NCI-H226 (cell line): Measurements from ENCODE around the gene NKD2.

Experiments
- DNase-seq: peaks from one replicate; pipeline ENCODE4 v3.0.0-alpha.2; 2015

Gene NKD2

DNA sequence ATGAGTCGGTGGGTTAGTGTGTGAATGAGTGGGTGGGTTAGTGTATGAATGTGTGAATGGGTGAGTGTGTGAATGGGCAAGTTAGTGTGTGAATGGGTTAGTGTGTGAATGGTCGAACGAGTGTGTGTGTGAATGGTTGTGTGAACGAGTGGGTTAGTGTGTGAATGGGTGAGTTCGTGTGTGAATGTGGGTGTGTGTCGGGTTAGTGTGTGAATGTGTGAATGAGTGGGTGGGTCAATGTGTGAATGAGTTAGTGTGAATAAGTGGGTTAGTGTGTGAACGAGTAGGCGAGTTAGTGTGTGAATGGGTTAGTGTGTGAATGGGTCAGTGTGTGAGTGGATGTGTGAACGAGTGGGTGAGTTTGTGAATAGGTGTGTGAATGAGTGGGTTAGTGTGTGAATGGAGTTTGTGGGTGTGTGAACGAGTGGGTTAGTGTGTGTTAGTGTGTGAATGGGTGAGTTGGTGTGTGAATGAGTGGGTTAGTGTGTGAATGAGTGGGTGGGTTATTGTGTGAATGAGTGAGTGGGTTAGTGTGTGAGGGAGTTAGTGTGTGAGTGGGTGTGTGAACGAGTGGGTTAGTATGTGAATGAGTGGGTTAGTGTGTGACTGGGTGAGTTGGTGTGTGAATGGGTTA, 38.8 kb downstream of the NKD2 start:
- DNase-seq: no peak

DNA sequence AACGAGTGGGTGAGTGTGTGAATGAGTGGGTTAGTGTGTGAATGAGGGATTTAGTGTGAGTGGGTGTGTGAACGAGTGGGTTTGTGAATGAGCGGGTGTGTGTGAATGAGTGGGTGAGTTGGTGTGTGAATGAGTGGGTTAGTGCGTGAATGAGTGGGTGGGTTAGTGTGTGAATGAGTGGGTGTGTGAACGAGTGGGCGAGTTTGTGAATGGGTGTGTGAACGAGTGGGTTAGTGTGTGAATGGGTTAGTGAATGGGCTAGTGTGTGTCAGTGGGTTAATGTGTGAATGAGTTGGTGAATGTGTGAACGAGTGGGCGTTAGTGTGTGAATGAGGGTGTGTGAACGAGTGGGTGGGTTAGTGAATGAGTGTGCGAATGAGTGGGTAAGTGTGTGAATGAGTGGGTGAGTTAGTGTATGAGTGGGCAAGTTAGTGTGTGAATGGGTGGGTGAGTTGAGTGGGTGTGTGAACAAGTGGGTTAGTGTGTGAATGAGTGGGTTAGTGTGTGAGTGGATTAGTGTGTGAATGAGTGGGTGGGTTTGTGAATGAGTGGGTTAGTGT, 39.6 kb downstream of the NKD2 start:
- DNase-seq: no peak

DNA sequence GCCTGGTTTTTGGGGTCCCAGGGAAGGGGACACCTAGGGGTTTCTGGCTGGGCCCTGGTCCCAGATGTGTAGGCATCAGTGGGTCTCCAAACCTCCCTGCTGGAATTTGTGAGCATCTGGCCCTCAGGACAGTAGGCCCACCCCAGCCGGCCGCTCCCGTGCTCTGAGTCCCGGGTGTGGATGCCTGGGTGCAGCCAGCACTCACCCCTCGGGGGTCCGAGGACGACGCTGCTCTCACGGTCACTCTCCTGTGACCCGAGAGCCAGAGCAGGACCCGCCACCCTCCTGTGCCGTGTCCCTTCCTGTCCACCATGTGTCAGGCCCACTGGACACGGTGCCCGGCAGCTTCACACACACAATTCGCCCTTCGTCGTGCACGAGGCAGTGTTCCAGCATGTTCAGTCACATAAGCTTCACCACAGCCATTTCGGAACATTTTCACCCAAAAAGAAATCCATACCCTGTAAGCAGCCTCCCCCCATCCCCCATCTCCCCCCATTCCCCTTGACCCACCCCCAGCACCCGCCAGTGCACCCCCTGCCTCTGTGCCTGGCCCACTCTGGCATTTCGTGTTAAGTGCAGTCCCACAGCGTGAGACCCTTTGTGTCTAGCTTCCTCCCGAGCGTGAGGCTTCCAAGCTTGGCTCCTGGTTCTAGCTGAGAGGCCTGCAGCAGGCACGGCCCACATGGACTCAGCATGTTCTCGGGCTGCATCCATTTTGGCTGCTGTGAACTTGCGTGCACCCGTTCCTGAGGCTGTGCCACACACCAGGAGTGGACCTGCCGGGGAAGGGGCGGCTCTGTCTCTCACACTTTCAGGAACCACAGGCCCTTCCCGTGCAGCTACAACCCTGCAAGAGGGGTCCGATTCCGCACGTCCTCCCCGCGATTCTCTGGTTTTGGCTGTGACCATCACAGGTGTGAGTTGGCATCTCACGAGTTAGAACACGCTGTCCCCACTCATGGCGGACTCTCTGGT, 40.5 kb downstream of the NKD2 start:
- DNase-seq: no peak

DNA sequence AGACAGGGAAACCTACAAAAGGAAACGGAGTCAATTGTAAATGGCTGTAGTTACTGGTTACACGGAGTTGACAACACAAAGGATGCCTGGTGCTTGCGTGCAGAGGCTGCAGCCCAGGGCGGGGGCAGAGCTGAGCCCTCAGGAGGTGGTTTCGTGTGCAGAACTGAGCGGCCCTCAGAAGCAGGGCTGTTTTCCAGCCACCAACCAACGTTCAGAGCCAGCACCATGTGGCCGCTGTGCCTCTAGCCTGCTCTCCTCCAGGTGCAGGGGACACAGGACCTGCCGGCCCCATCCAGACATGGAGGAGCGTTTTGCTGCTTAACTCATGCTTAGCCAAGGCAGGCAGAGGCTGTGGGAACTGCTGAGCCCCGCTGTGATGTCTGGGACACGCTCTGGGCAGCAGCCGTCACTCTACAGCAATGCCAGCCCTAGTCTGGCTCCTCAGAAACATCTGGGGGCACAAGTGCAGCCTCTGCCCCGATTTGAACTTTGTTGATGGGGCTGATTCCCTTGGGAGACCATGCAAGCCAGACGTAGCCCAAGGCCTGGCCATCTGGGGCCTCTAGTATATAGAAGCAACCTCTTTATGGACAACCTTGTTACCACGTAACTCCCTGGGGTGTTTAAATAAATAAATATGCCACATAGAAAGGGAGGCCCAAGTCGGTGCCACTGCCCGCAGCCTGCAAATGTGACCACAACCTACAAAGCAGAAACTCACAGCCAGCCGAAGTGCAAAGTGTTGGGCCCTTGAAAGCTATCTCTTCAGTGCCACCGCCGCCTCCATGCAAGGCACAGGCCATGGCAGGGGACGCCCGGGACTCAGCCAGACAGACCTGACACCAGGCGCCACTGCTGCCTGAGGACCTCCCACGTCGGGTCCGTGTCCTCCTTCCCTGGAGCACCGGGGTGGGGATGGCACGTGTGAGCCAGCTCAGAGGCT, 42.1 kb downstream of the NKD2 start:
- DNase-seq: no peak

DNA sequence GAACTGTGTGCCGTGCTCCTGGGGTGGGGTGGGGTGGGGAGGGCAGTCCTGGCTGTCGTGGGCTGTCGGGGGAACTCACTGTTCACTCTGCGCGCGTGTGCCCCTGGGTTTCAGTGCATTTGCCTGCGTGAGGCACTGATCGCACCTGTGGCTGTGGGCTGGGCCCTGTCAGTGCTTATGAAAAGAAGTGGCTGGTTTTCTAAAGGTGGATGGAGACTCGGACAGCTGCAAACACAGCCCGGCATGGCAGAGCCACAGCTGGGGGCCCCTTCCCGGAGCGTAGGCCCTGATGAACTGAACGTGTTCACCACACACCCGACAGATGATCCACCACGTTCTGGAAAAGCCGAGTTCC, 42.7 kb downstream of the NKD2 start:
- no peak for DNase-seq

DNA sequence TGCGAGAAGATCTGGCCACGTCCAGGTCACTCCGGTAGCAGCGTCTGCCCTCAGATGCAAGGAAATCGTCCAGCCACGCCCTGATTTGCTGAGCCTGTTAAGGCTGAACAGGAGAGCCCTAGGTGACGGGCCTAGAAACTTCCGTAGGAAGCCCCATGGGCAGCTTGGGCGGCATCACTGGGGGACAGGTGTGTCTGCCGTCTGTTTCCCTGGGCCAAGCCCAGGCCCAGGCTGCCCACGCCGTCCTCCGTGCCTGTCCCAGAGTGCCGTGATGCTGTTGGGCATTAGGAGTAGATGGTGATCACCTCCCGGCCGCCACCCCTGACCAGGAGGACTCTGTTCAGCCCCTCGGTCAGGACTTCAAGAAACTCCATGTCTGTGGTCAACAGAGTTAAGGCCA, 43.5 kb downstream of the NKD2 start:
- DNase-seq: no peak

DNA sequence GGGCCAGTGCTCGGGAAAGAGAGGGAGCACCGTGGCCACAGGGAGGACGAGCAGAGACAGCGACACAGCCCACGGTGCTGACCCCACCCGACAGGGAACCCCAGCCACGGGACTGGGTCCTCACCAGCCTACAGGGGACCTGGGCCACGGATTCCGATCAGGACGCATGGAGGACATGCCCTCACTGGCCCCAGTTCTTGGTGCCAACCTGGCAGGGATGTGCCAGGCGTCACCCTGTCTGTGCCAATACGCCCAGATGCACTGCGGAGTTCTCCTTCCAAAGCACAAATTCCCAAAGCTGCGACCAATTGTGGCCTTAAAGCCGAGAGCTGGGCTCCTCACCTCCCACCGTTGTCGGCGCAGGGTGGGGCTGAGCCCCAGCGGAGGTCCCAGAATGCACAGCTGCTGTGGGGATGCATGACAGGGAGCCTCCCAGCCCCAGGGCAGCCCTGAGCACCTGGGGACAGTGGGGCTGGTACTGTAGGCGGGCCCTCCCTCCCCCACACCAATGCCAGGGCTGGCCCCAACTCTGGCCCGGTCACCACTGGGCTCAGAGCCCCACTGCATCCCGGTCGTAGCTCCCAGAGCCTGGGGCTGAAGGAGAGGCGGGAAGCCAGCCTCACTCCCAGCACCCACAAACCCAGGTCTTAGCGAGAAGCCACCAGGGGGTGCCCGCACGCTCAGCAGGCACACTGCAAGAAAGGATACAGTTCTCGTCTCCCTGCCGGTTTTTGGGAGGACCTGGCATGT, 44.2 kb downstream of the NKD2 start:
- no peak for DNase-seq

DNA sequence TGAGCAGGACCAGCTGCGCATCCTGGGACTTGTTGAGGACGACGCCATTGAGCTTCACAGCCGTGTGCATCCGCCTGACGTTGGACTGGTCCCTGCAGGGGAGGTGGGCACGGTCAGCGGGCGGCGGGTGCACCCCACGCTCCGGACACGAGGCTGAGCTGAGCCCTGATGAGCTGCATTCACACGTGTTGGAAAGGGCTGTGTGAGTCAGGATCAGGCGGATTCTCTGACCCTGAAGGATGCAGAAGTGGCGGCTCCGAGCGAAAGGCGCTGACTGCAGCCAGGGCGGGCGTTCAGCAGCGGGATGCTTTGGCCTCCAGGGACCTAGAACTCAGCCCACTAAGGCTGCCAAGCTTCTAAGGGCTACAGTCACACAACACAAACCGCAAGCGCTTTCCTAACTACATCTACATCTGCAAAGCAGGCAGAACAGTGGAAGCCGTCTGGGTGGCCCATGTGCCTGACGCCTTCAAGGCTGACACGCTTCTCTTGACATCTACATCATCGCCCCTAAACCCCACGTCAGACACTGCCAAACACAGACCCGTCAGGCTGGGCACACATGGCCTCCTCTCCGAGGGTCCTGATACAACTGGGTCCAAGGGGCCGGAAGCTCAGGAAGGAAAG, 44.9 kb downstream of the NKD2 start:
- DNase-seq: no peak

DNA sequence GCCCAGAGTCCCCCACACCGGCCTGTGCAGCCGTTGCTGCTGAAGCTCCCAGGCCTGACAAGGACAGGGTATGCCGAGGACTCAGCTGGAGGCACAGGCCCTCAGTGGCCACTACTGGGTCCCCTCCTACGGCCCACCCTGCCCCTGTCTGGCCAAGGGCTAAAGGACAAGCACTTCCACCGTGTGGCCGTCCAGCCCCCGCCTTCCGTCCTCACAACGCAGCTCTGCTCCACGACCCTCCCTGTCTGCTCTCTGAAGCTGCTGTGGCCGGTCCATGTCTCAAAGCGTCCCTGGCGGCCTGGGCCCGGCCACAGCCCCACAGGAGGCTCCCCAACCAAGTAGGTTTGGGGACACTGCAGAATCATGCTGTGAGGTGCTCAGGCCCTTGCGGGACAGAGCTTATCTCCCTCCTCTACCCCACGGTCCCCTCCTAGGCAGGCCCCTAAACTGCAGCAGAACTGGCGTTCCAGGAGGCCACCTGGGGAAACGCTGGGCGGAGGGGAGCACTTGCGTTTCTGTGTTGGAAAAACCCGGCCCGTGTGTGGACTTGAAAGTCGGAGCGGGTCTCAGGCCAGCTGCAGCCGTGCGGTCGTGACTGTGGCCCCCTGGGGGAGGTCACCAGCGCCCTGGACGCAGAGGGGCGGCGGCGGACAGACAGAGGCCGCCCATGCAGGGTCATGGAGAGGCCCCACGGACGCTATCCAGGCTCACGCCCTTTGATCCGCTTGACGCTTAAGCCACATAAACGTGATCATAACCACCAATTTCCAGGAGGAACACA, 45.6 kb downstream of the NKD2 start:
- no peak for DNase-seq

DNA sequence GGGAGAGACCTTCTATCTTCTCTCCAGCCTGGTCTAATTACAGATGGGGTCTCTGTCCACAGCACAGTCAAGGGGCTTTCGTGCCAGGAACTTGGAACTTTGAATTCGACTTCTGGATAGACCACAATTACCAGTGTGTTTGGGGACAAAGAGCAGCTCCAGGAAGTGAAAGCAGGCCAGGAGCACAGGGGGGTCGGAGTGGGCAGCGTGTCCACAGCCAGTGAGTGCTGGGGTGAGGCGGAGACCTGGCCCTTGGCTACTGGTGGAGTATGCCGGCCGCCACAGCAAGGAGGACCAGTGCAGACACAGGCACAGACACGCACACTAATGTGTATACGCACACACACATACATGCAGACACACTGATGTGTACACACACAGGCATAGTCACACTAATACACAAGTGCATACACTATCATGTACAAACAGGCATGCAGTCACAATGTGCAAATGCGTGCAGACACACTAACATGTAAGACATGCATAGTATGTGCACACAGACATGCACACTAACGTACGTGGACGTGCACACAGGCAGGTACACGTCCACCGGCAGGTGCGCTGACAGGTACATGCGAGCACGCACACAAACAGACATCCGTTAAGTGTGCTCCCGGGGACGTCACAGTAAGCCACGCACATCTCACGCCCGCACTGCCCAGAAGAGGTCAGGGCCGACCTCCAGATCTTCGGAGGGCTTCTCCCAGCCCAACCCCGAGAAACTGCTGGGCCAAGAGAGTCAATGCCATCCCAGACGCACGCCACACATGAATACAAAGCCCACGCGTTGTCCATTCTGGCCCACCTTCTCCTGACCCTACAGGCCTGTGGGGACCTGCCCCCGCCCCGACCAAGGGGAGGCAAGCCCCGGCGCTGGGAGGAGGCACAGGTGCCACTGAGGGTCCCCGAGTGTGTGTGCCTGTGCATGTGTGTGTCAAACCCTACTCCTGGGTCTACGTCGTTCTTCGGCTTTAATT, 46.5 kb downstream of the NKD2 start:
- DNase-seq: no peak

DNA sequence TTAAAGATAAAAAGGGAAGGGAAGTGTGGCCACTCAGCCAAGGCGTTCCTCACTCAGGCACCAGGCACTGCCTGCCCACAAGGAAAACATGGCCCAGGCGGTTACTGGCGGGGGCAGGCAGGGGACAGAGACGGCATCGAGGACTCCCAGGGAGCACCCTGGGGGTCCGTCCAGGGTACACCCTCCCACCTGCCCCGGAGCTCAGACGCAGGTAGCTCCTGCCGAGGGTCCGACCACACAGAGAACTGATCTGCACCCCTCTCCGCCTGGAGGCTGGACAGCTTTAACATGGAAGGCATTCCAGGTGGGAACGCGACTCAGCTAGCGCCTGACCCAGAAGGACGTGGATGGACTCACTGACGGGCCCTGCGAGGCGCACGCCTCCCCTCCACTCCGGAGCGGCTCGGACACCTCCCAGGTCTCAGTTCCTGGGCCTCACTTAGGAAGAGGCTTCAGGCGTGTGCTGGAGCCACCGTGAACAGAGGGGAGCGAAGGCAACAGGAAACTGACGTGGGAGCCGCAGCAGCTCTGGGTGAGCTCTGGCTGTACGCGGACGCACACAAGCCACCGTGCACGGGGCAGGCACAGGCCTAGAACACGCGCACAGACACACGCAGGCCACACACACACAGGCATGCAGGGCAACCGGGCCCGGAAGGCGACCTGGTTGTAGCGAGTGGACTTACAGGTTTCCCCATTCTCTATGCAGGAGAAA, 47.5 kb downstream of the NKD2 start:
- DNase-seq: no peak

DNA sequence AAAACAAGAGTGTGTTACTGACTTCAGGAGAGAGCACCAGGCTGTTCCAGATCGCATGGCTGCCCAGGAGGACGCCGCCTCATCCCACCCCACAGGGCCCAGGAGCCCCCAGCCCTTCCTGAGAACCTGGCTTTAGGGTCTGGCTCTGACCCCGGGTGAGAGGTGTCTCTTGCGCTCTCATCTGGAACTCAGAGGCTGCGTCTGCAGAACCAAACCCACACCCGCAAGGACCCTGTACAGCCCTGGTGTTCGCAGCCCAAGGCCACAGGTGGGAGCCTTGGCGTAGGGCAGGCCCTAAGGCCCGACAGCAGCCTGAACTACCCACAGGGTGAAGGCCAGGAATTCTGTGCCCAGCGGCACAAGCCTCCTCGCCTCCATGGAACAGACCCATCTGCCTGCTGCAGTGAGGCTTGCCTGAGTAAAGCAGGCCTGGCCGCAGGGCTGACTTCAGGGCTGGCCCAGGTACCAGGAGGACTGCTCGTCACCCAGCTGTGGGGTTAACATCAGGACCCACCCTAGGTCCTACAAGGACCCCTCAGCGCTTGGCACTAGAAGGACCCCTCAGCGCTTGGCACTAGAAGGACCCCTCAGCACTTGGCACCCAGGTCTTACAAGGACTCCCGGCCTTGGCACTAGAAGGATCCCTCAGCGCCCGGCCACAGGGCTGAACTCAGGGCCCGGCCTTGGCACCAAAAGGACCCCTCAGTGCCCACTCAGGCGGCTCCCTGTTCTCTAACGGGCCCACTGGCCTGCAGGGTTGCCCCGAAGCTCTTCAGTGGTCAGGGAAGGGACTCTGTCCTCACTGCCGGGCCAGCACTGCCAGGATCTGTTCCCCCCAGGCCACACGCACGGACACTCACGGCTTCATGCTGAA, 48.2 kb downstream of the NKD2 start:
- DNase-seq: no peak

DNA sequence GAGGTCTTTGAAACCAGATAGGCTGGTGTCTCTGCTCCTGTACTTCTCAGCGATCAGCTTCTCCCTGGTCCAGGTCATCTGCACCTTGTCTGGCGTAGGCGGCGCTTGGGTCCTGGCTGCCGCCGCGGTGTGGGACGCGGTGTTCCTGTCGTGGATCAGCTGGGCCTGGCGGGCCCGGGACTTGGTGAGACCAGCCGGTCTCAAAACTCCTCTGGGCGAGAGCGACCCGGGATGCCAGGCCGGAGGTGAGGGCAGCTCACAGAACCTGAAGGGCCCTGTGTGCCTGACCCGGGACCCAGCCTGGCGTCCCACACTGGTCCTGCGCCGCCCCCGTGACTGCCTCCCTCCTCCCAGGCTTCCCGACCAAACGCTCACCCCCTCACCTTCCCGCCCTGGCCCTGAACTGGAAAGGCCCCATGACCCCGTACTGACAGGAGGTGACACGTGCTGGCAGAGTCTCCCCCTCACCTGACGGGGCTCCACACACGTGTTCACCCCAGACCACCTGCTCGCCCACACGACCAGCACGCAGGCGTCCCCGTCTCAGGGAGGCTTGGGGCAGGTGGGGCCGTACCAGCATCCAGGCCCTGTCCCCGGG, 49.0 kb downstream of the NKD2 start:
- DNase-seq: no peak

DNA sequence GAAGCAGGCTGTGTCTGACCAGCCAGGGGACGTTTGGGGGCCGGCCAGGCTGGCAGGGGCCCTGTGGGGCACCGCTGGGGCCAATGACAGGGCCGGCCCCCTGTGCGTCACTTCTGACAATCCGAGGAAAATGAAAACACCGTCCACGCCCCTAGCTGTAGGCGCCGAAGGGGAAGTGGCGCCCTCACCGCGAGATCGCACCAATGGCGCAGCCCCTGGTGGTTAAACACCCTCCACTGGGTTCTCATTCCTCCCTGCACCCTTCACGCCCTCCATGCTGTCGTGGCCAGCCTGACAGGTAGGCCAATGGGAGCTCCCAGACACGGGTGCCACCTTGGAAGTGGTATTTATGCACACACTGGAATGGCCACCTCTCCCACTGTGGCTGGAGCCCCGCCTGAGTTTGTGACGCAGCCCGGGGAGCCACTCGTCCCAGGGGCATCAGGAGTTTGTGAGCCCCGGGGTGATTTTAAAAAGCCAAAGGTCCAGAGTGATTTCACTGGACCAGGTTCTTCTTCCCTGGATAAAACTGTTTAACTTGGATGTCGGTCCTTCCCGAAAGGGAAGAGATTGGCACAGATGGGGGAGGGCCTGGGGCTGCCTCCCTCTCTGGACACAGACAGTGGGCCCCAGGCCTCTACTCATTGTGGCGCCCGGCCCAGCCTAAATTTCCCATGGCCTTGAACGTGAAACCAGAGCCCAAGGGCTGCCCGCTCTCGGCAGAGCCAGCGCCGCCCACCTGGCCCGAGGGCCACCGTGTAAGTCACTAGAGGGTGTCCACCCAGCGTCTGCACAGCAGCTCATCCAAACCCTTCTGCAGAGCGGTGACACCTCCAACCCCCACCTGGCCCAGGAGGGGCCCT, 49.7 kb downstream of the NKD2 start:
- no peak for DNase-seq

DNA sequence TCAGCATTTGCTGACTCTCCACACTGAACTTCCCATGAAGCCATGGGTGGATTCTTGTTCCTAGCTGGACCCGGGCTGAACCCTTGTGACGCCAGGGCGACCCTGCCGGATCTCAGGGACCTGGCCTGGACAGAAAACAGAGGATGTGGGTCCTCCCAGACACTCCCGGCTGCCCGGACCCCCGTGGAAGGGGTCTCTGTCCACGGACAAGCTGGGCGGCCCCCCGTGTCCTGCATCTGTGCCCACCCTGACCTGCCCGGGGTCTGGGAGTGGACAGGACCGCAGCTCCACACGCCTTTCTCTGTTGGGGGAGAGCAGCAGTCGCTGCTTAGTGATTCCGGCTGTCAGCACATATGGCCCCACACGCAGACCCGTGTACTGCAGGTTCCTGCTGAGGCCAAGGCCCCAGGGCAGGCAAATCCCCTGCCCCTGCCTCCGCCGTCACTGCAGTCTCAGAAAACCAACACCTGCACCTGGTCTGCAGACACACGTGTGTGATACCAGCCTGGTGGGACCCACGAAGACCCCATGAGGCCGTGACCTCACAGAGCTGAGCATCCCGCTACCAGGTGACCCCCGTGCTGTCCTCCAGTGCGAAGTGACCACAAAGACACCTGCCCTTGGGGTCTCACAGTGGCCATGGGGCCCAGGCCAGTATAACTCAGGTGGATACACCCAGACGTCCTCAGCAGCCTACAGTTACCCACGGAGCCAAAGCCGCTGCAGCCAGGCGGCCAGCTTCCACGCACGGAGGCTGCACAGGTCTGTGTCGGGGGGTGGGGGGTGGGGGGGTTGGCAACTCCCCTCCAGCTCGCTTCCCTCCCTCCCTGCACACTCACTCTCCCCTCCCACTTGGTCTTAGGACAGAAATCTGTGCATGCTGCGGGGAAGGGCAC, 50.6 kb downstream of the NKD2 start:
- DNase-seq: no peak
